Right renal cortex interstitium (tissue), 3 donors: ENCODE measurements around the gene U2AF1. TPM values are rescaled to one million over a fixed set of nuclear protein-coding genes. Genes with fewer than 3 reads are reported as not detected.
"Not testable (repeated sequence)": the region's sequence is repeated elsewhere in the genome, so short reads cannot be mapped to it uniquely, and the experiment has no call there.

ENCODE experiments used
- DNase-seq, 3 donors: peaks; one replicate each; pipeline ENCODE4 v3.0.0-alpha.2; 2013; ENCODE audit warnings: low read depth in 3 of 3, low spot score in 2 of 3
- polyA plus RNA-seq, 3 donors: library from polyadenylated mRNA; unstranded; fragments of 120-200 nt; gene quantifications; one replicate each; pipeline ENCODE4 v1.2.1, GENCODE V29; 2013; ENCODE audit not compliant: insufficient read length in 3 of 3

Gene U2AF1
- polyA plus RNA-seq = 10 to 100 TPM; 21.3 to 27.5 (median 23.0) TPM

DNA sequence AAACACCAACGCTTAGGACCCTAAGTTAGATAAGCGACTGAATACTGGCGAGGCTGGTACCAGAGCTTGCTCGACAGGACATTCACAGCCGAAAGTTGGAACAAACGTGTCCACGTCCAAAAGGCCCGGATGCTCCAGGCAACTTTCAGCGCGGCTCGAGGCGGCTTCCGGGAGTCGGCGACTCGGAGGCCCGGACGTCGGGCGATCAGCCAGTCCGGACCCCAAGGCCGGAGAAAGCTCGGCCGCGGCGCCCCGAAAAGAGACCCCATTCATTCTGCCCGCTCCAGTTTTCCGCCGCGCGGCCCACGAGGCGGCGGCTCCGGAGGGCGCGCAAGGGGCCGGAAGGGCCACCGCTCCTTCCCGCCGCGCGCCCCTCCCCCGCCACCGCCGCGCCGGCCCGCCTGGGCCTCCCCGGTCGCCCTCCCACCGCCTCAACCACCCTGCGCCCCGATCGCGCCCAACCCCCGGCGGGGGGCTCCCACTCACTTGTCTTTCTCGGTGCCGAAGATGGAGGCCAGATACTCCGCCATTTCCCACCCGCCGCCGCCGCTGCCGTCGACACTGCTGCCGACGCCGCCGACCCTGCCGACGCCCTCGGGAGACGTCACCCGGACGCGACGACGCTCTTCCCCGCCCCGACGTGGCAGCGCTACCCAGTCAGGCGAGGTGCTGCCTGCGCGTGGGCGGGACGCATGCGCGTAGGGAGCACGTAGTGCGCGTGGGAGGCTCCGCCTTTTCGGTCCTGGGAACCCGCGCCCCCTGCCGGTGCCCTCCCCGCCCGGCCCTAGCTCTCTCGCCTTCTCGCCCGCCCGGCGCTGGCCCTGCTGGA, at the start of gene U2AF1:
TSS of gene U2AF1 (minus strand) at position 606 of the 829 bp plus-strand sequence. CDS start at position 530, 76 bp downstream.
- not testable (repeated sequence) for DNase-seq

DNA sequence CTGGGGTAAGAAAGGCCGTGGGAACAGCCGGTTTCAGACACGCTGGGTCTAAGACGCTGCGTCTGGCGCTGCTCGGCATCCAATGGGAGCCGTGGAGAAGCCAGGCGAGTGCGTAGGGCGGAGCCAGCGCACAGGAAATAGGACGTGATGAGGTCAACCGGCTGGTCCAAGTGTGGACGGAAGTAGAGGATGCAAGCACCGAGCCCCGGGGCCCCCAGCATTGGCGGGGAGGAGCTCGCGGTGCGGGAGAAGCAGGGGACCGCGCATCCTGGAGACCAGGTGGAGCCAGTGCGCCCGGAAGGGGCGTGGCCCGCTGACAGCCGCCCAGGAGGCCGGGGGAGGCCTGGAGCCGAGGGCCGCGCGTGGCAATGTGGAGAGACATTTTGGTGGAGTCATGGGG, 46.2 kb upstream of the U2AF1 start:
- not testable (repeated sequence) for DNase-seq

DNA sequence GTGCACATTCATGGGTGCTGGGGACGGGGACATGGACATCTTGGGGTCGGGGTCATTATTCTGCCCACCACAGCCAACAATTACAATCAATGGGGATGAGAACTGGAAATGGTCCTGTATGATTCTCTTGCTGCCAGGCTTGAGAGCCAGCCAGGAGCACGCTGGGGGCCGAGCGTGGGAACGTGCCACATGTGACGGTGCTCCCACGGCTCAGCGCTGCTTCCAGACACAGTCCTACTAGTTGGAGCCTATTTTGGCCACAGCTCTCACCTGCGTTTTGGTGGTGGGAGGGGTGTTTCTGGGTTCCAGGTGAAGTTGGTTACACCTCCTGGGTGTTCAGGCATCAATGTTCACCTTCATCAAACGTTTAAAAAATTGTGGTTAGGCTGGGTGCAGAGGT, 42.0 kb upstream of the U2AF1 start:
- not testable (repeated sequence) for DNase-seq

- not testable (repeated sequence) for DNase-seq
Observed at GRCh38 chr21:43147999-43148398, 40.6 kb upstream of the U2AF1 start.

DNA sequence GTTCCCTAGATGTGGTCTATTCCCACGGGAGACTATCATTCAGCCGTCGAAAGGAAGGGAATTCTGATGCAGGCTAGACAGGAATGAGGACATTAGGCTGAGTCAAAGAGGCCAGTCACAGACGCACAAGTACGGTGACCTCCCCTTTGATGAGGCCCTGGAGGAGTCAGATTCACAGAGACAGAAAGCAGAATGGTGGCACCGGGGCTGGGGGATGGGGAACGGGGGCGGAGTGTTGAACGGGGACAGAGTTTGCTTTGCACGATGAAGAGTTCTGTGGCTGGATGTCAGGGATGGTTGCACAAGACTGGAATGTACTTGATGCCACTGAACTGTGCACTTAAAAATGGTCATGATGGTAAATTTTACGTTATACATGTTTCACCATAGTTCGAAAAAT, 39.3 kb upstream of the U2AF1 start:
- not testable (repeated sequence) for DNase-seq

DNA sequence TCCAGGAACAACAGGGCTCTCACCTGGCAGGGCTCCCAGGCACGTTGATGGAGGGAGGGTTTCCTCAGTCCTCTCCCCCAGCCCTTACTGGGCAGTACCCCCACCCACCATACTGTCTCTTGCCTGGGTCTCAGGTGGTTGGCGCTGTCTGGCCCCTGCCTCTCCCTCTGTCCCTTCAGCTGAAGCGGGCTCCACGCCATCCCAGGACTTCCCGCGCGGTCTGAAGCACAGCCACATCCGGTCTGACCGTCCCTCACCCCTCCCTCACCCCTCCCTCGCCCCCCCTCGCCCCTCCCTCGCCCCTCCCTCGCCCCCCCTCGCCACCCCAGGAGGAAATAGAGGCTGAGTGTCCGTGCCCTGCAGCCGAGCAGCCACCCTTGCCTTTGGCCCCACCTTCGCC, 34.0 kb upstream of the U2AF1 start:
- not testable (repeated sequence) for DNase-seq

GRCh38 chr21:43138944-43139343, 31.6 kb upstream of the U2AF1 start:
- not testable (repeated sequence) for DNase-seq

GRCh38 chr21:43134520-43134919, 27.1 kb upstream of the U2AF1 start:
- DNase-seq = not testable (repeated sequence)

DNA sequence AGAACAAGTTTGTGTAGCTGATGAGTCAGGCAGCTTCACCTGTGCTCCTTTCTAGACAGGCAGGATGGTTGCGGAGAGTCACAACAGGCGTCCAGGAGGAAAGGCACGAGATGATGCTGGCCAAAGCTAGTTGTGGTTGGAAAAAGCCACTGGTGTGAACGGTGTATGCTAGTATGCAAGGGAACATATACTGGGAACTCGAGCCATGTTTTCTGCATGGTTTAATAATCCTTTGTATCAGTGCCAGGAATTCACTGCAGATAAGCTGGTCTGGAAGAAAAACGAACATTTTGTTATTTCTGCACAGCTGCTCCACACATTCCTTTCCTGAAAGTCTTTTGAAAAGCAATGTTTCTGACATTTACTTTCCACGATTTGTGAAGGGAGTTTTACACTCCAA, 22.7 kb upstream of the U2AF1 start:
- not testable (repeated sequence) for DNase-seq

- DNase-seq = not testable (repeated sequence)
Observed at GRCh38 chr21:43115956-43116355, 8.6 kb upstream of the U2AF1 start.

DNA sequence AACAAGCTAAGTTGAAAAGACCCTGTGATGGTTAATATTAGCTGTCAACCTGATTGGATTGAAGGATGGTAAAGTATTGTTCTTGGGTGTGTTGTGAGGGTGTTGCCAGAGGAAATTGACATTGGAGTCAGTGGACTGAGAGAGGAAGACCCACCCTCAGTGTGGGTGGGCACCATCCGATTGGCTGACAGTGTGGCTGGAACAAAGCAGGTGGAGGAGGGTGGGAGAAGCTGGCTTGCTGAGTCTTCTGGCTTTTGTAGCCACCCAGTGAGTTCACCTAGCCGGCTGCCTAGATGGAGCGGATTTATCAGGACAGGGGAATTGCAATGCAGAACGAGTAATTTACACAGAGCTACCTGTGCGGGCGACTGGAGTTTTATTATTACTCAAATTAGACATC, 7.1 kb upstream of the U2AF1 start:
- not testable (repeated sequence) for DNase-seq

GRCh38 chr21:43109006-43109405, 1.6 kb upstream of the U2AF1 start:
- not testable (repeated sequence) for DNase-seq

DNA sequence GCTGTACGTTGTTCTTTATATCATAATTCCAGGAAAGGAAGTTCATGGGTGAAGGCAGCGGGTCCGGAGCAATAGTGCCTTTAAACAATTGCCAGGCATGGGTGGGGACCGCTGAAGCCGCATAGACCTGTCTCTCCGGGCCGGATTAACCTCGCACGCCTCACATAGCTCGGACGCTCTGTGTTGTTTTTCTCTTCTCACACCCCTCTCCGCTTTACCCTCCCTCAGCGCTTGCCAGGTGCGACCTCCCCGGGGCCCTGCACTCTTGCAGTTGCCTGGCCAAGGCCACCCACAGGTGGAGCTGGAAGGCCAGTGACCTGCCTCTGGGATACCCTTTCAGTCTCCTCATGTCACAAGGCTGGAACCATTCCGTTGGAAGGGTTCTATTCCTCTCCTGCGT, 807 bp upstream of the U2AF1 start:
- not testable (repeated sequence) for DNase-seq

GRCh38 chr21:43107794-43108137, 396 bp upstream of the U2AF1 start:
- not testable (repeated sequence) for DNase-seq

DNA sequence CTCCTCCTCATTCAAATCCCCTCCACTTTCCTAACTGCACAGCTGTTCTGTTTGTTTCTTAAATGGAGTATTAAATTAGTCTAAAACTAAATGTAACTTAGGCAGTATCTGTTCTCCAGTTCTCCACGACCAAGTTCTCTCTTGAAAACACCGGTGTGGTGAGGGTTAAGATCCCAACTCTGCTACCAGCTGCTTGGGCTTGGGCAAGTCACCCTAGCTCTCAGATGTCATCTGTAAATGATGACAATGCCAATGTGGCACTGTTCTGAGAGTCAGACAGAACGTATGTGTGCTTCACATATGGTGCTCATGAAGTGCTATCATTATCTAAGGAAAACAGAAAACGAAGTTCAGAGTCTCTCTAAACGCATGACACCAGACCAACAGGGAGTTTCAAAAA, 2.7 kb downstream of the U2AF1 start:
- DNase-seq = not testable (repeated sequence)

DNA sequence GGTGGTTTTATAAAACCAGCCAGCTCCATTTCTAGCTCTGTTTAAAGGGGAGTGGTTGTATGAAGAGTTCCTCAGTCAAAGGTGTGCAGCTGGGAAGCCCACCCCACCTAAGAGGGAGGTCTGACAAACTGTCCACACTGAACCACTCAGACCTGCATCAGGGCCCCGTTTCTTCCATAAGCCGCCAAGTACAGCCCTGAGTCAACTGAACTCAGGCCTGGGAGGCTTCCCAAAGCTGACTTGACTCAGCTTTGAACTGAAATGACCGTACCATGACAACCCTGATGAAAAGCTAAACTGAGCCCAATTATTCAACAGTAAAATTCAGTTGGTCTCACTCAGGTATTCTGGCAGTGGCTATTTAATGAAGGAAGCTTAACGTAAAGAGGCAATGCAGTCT, 5.1 kb downstream of the U2AF1 start:
- not testable (repeated sequence) for DNase-seq

DNA sequence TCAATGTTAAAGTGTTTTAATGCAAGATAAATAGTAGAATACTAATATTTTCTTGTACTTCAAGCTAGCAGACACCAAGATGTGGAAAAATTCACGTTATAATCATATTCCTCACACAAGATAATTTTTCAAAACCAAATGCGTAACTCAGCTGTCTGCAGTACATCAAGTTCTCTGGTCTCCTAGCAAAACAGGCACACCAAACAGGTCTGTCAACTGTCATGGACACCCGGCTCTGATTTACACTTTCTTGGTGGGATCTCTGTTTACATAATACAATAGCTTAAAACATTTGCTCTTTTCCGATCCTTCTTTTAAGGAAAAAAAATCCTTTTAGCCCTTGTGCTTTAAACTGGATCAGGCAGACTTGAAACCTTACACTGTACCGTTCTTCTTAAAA, 5.7 kb downstream of the U2AF1 start:
- DNase-seq = not testable (repeated sequence)

GRCh38 chr21:43101000-43101399, 6.4 kb downstream of the U2AF1 start:
- DNase-seq = not testable (repeated sequence)

DNA sequence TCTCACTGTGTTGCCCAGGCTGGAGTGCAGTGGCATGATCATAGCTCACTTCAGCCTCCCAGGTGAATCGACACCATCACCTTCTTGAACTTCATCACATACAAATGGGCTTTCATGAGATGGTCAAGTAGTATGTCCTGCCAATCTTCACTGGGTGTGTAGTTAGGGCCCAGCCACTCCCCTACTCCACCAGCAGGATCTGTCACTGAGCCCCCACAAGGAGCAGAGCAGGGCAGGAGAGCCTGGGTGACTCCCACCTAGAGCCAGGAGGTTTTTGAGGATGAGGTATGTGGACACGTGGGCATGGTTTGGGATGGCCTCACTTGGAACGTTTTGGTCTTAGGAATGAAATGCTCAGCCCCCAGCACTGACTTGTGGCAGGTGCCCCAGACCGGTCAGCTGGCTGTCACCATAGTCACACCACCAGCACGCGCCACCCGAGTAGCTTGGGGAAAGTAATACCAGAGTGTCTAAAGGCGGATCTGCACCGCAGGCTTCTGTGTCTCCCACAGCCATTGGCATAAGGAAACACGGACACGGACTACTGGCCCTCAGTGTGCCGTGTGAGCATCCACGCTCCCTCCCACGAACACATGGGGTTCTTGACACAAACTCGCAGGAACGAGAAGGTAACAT, 15.3 kb downstream of the U2AF1 start:
- not testable (repeated sequence) for DNase-seq

DNA sequence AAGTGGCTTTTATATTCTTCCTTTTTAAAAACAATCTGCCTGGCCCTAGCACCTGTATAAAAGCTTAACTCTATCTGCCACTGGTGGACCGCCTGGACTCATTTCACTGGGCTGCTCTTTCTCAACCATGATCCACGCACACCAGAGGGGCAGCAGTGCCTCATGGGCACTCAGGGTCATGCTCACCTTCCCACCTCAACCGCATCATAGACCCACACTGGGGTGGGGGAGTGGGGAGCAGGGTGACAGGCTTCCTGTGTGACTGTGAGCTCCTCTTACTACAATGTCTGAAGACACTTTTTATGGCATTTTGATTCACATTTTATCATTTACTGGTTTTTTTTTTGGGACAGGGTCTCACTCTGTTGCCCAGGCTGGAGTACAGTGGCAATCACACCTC, 16.4 kb downstream of the U2AF1 start:
- DNase-seq = not testable (repeated sequence)

DNA sequence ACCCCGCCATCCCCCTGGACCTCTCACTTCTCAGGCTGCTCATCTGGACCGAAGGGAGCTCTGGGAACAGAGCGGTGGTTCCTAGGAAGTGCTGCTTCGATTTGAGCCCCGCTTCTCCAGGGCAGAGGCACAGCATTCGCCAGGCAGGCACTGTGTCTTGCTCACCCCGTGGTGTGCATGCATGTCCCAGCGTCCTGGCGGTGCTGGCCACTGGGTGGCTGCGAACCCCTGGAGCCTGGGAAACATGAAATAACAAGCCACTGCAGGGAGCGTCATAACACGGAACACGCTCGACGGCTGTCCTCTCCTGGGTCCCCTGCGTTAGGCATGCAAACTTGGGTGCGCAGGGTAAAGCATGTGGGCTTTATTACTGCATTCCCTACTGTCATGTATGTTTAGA, 17.9 kb downstream of the U2AF1 start:
- not testable (repeated sequence) for DNase-seq
